ENCODE data around the gene SLC25A48. TPM values are rescaled to one million over a fixed set of nuclear protein-coding genes. Genes with fewer than 3 reads are reported as not detected.

Gene SLC25A48
- total RNA-seq, 1 donor from 2014 or later = not detected

- FAIRE-seq (no peak), DNase-seq (ENCODE audit: low read depth) (no peak)
- Histone ChIP-seq H3K4me3 (ENCODE audit: low read depth, low read length) (no peak overlapping the region), H3K36me3 (ENCODE audit: control insufficient read depth, insufficient read depth, low read length) (no peaks in the 10 kb centered on the region), H3K27me3 (ENCODE audit: control insufficient read depth, insufficient read depth, low read length) (peaks cover 8% of the 10 kb centered on the region)
- TF ChIP-seq, protein P1, sequence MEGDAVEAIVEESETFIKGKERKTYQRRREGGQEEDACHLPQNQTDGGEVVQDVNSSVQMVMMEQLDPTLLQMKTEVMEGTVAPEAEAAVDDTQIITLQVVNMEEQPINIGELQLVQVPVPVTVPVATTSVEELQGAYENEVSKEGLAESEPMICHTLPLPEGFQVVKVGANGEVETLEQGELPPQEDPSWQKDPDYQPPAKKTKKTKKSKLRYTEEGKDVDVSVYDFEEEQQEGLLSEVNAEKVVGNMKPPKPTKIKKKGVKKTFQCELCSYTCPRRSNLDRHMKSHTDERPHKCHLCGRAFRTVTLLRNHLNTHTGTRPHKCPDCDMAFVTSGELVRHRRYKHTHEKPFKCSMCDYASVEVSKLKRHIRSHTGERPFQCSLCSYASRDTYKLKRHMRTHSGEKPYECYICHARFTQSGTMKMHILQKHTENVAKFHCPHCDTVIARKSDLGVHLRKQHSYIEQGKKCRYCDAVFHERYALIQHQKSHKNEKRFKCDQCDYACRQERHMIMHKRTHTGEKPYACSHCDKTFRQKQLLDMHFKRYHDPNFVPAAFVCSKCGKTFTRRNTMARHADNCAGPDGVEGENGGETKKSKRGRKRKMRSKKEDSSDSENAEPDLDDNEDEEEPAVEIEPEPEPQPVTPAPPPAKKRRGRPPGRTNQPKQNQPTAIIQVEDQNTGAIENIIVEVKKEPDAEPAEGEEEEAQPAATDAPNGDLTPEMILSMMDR (IDR thresholded peaks at IDR 0.05; ENCODE audit: insufficient read depth, low read length, severe bottlenecking) = no peak
Measured at GRCh38 chr5:135823881-135824280, 10.6 kb upstream of the SLC25A48 start.

DNA sequence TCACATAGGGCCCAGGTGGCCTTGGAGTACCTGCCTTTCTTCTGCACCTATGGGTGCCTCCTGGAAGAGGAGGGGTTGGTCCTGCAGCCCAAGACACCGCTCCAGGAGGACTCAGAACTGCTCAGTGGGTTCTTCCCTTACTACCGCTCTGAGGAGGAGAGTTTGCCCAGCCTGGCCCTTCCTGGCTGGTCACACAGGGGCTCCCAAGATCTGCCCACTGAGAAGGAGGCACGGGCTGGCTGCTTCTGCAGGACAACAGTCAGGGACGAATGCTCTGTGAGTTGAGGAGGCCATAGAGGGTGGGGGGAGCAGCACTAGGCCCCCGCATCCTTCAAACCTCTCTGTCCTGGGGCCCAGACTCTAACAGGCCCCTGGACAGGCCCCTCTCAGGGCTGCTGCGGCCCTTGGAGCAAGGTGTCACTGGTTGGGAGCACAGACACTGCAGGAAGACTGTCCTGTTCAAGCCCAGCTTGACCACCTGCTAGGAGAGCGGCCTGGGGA, 9.9 kb upstream of the SLC25A48 start:
- Histone ChIP-seq H3K4me3 (ENCODE audit: low read depth, low read length) (no peak overlapping the region), H3K36me3 (ENCODE audit: control insufficient read depth, insufficient read depth, low read length) (no peaks in the 10 kb centered on the region), H3K27me3 (ENCODE audit: control insufficient read depth, insufficient read depth, low read length) (peaks cover 10% of the 10 kb centered on the region)
- DNase-seq (ENCODE audit: low read depth) = no peak
- TF ChIP-seq, protein P1 (IDR thresholded peaks at IDR 0.05; ENCODE audit: insufficient read depth, low read length, severe bottlenecking) = no peak
- FAIRE-seq = no peak

- TF ChIP-seq, protein P1 (IDR thresholded peaks at IDR 0.05; ENCODE audit: insufficient read depth, low read length, severe bottlenecking) = no peak
- no peak for FAIRE-seq
- H3K27me3 ChIP-seq (ENCODE audit: control insufficient read depth, insufficient read depth, low read length) = peaks cover 12% of the 10 kb centered on the region
- H3K4me3 ChIP-seq (ENCODE audit: low read depth, low read length) = no peak overlapping the region
- no peak for DNase-seq (ENCODE audit: low read depth)
- H3K36me3 ChIP-seq (ENCODE audit: control insufficient read depth, insufficient read depth, low read length) = no peaks in the 10 kb centered on the region
Measured at GRCh38 chr5:135825373-135826220, 8.9 kb upstream of the SLC25A48 start.

DNA sequence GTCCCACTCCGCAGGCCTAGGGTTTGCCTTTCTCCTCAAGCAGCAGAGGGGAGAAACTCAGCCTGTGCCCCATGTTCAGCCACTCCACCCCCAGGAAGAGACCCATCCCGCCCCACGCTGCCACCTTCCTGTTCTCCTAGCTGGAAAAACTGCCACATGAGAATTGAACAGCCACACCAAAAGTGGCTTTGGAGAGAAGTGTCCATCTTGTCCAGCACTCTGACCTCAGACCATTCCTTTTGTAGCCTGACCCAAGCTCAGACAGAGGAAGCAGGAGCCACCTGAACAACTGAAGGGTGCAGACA, 8.3 kb upstream of the SLC25A48 start:
- TF ChIP-seq, protein P1 (IDR thresholded peaks at IDR 0.05; ENCODE audit: insufficient read depth, low read length, severe bottlenecking) = no peak
- Histone ChIP-seq H3K36me3 (ENCODE audit: control insufficient read depth, insufficient read depth, low read length) (no peaks in the 10 kb centered on the region), H3K27me3 (ENCODE audit: control insufficient read depth, insufficient read depth, low read length) (peaks cover 11% of the 10 kb centered on the region), H3K4me3 (ENCODE audit: low read depth, low read length) (no peak overlapping the region)
- no peak for FAIRE-seq
- DNase-seq (ENCODE audit: low read depth) = no peak

DNA sequence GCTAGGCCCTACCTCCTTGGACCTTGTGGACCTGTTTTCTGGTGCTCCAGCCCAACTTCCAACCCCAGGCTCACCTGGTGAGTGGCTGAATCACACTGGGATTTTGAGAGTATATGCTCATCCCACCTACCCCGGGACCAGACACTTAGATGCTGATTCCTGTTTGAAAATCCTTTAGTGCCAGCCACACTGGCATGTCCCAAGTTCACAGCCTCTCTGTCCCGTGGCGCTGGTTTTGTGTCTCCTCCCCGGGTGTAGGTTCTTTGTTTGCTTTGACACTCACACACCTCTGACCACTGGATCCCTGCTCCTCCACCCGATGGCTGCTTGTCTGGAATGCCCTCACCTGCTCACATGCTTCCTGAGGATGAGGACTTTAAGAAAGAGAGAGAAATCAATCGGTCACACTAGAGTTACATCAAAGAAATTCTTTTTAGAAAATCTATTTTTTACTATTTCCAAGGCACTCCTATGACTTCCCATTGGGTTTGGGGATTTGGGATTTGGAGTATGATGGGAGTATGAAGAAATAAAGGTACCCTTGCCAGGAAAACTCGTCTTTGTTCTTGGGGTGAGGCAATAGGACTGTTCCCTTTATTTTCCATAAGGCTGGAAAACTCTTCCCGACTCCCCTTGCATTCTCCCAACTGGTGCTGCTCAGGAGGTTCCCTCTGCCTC, 7.3 kb upstream of the SLC25A48 start:
- H3K4me3 ChIP-seq (ENCODE audit: low read depth, low read length) = no peak overlapping the region
- no peaks in the 10 kb centered on the region for H3K36me3 ChIP-seq (ENCODE audit: control insufficient read depth, insufficient read depth, low read length)
- TF ChIP-seq, protein P1 (IDR thresholded peaks at IDR 0.05; ENCODE audit: insufficient read depth, low read length, severe bottlenecking) = no peak
- peak; percentile 83 for FAIRE-seq
- no peak for DNase-seq (ENCODE audit: low read depth)
- peaks cover 11% of the 10 kb centered on the region for H3K27me3 ChIP-seq (ENCODE audit: control insufficient read depth, insufficient read depth, low read length)

Measured in bronchial epithelial cell (primary cell).